Activated CD8-positive, alpha-beta memory T cell treated with anti-CD3 and anti-CD28 coated beads for 48 hours (primary cell): ENCODE measurements around the gene CRYBA1.
A peak's percentile ranks its signal among the peaks of the same experiment; 100 is the strongest.

Source experiments
- DNase-seq, 3 experiments: peaks; one replicate each; pipeline ENCODE4 v3.0.0-alpha.2; 2020; ENCODE audit warnings: low read depth in 2 of 3, low spot score in 2 of 3

Gene CRYBA1

GRCh38 chr17:29278692-29279091 lies 32.0 kb downstream of the CRYBA1 start:
- no peak for DNase-seq

DNA sequence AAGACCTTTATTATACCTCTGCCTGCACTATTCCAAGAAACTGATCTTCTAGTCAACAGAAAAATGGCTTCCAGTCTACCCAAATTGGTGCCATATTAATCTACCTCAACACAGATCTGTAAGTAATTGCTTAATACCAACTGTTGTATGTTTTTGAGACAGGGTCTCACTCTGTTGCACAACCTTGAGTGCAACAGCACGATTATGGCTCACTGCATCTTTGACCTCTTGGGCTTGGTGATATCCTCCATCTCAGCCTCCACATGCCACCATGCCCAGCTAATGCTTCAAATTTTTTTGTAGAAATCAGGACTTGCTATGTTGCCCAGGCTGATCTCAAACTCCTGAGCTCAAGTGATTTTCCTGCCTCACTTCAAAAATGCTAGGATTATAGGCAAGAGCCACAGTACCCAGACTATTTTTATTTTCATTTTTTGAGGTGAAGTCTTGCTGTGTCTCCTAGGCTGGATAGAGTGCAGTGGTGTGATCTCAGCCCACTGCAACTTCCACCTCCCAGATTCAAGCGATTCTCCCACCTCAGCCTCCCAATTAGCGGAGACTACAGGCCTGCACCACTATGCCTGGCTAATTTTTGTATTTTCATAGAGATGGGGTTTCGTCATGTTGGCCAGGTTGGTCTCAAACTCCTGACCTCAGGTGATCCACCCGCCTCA lies 32.9 kb downstream of the CRYBA1 start:
- no peak for DNase-seq

GRCh38 chr17:29283496-29283895 lies 36.8 kb downstream of the CRYBA1 start:
- DNase-seq, result no peak

DNA sequence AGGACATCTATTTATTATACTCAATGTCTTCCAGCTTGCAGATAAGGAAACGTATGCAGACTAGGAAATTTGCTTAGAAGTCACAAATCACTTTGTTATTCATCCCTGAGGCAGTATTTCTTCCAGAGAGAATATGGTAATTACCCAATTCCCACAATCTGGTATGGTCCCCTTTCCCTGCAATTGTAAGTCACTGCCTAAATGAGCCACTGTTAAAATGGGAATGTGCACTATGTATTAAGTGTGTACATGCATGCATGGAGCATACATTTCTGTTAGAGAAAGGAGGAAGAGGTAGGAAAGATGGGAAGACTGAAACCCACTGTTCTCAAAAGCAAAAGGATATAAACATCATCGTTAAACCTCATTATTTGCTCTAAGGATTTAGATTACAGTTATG lies 37.3 kb downstream of the CRYBA1 start:
- no peak for DNase-seq

GRCh38 chr17:29289852-29290251 lies 43.2 kb downstream of the CRYBA1 start:
- no peak for DNase-seq

GRCh38 chr17:29291163-29291752 lies 44.6 kb downstream of the CRYBA1 start:
- DNase-seq, result no peak

GRCh38 chr17:29292071-29292991 lies 45.7 kb downstream of the CRYBA1 start:
- peak; percentile 14 to 31 (median 28) for DNase-seq

GRCh38 chr17:29292992-29293889 lies 46.6 kb downstream of the CRYBA1 start:
- peak; percentile 36 to 48 (median 44) for DNase-seq

DNA sequence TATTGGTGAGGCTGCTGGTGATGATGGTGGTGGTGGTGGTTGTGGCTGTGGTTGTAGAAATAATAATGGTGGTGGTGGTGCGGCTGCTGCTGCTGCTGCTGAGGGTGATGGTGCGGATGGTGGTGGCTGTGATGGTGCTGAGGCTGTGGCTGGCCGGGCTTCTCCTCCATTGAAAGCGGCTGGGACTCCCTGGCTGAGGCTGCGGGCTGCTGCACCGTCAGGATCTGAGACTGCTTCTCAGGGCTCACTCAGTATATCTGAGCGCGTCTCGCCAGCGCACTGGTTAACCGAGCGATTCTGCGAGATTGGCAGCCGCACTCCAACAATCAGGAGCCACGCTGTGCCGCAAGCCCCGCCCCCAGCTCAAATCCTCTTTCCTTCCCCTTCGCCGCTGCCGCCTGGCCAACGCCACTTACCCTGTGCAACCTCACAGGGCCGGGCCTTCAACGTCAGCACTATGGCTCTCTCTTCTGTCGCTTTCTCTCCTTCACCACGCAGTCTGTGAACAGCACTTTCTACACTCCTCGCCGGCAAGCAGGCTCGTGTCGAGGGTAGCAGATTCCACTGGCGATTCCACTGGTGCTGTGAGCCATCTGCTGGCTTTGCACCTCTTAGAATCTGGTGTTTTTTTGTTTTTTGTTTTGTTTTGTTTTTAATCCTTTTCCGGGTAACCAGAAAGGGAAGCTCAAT lies 47.4 kb downstream of the CRYBA1 start, which contains the start of gene NUFIP2:
Gene NUFIP2 (minus strand): TSS at position 259 of the 690 bp plus-strand sequence. CDS start 89 bp downstream, at position 170.
- peak; percentile 92 to 95 (median 95) for DNase-seq

- DNase-seq, result no peak
Observed at GRCh38 chr17:29294580-29294900, 47.9 kb downstream of the CRYBA1 start.

DNA sequence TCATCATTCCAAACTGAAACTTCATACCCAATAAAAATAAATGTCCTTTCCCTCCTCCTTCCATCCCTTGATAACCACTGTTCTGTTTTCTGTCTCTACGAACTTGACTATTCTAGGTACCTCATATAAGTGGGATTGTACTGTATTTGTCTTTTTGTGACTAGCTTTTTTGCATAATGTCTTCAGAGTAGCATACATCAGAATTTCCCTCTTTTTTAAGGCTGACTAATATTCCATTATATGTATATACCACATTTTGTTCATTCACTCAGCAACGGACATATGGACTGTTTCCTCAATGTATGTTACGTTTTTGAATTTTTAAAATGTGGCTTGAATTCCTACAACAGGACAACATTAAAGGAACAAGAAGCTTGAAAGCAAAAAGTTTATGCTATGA lies 48.8 kb downstream of the CRYBA1 start:
- no peak for DNase-seq

GRCh38 chr17:29299031-29299430 lies 52.4 kb downstream of the CRYBA1 start:
- no peak for DNase-seq

GRCh38 chr17:29303386-29303785 lies 56.7 kb downstream of the CRYBA1 start:
- DNase-seq, result no peak
